Measurements from ENCODE around the gene EIF4G3. TPM values are rescaled to one million over a fixed set of nuclear protein-coding genes. Genes with fewer than 3 reads are reported as not detected.
"Not testable (repeated sequence)": the region's sequence is repeated elsewhere in the genome, so short reads cannot be mapped to it uniquely, and the experiment has no call there.

The EIF4G3 gene
- total RNA-seq, 1 donor from 2014 or later: 66.8 TPM

DNA sequence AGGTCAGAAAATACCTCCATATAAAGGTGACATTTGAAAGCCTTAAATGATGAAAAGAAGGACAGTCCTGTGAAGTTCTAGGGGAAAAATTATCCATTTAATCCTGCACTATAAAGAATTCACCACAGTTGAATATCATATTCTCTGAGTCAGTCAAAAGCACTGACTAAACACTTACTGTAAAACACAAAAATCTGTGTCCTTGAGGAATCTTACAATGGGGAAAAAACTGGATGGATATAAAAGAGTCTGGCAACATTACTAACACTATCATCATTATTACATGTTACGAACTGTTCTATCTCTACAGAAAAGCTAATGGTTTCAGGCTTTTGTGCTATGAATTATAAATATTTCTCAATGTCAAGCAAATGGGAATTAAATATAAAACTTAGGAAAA, 347.2 kb downstream of the EIF4G3 start:
- Mint-ChIP-seq H3K4me3 (no peak overlapping the region), H3K4me1 (no peaks in the 10 kb centered on the region), H3K36me3 (ENCODE audit: low read depth) (peaks cover 18% of the 10 kb centered on the region)

DNA sequence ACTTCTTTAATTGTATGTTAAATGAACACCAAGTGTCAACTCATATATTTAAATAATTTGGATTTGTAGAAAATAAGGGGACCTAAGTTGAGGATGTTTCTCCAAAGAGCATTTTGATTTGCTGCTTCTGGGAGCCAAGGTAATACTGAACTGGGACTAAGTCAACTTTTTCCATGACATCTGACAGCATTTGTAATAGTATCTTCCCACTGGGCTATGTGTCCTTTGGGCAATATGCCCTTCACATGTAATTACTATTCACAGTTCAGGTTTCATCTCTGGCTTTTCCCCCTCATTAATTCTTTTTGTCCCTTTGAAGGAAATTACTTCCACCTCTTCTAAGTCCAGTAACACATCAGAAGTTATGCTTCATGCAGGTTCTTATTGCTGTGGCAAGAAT, 352.9 kb downstream of the EIF4G3 start:
- peaks cover 21% of the 10 kb centered on the region for H3K36me3 Mint-ChIP-seq (ENCODE audit: low read depth)

More for the DNA sequence above, 347.2 kb downstream of the EIF4G3 start:
- intact Hi-C loops (cut with micrococcal nuclease): no loop called here
- H3K9me3 Mint-ChIP-seq: no peaks in the 10 kb centered on the region
- DNase-seq: no peak
- no peaks in the 10 kb centered on the region for H3K27me3 Mint-ChIP-seq
- no peak overlapping the region for H3K27ac Mint-ChIP-seq

DNA sequence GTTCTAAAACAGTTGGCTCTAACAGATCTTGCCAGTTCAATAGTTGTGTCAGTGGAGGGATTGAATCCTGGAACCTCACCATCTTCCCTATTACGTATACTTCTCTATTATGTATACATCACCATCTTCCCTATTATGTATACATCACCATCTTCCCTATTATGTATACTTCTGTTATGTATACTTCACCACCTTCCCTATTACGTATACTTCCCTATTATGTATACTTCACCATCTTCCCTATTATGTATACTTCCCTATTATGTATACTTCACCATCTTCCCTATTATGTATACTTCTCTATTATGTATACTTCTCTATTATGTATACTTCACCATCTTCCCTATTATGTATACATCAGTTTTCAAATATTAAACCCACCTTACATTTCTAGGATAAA, 355.2 kb downstream of the EIF4G3 start:
- Mint-ChIP-seq H3K4me1 (no peaks in the 10 kb centered on the region), H3K36me3 (ENCODE audit: low read depth) (peaks cover 13% of the 10 kb centered on the region), H3K4me3 (no peak overlapping the region), H3K9me3 (no peaks in the 10 kb centered on the region), H3K27ac (no peak overlapping the region), H3K27me3 (no peaks in the 10 kb centered on the region)
- DNase-seq: no peak
- intact Hi-C loops (cut with micrococcal nuclease): no loop called here

More for the DNA sequence above, 352.9 kb downstream of the EIF4G3 start:
- DNase-seq: no peak
- Mint-ChIP-seq H3K27ac (no peak overlapping the region), H3K27me3 (no peaks in the 10 kb centered on the region), H3K4me3 (no peak overlapping the region), H3K9me3 (no peaks in the 10 kb centered on the region), H3K4me1 (no peaks in the 10 kb centered on the region)
- intact Hi-C loops (cut with micrococcal nuclease): no loop called here

DNA sequence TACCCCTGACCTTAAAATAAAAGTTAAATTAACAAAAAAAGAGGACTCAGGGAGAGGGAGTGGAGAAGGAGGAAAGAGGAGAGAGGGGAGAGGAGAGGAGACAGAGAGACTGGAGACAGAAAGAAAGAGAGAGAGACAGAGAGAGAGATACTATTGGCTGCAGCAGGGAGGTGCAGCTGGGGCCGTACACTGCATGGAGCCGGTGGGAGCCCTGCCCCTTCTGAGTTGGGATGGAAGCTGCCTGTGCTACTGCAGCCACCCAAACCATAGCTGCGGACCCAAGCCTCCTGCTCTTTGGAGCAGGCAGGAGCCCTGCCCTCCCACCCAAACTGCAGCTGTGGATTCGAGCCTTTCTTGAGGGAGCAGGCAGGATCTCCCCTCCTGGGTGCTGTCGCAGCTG, 356.9 kb downstream of the EIF4G3 start:
- H3K27ac Mint-ChIP-seq: no peak overlapping the region
- H3K4me1 Mint-ChIP-seq: no peaks in the 10 kb centered on the region
- H3K9me3 Mint-ChIP-seq: no peaks in the 10 kb centered on the region
- DNase-seq: no peak
- H3K27me3 Mint-ChIP-seq: no peaks in the 10 kb centered on the region
- H3K4me3 Mint-ChIP-seq: no peak overlapping the region
- intact Hi-C loops (cut with micrococcal nuclease): no loop called here
- peaks cover 11% of the 10 kb centered on the region for H3K36me3 Mint-ChIP-seq (ENCODE audit: low read depth)

DNA sequence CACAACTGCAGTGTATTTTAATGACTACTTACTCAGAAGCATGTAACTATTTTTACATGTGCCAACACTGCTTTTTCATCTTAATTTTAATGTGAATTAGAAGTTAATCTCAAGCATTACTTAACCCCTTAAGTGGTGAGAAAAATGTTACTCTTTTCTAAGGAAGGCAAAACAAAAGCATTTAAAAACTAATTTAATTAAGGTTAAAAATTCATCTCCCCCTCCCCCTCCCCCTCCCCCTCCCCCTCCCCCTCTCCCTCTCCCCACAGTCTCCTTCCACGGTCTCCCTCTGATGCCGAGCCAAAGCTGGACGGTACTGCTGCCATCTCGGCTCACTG, 362.2 kb downstream of the EIF4G3 start:
- DNase-seq: no peak
- H3K4me3 Mint-ChIP-seq: no peak overlapping the region
- H3K36me3 Mint-ChIP-seq (ENCODE audit: low read depth): peaks cover 4% of the 10 kb centered on the region
- no peak overlapping the region for H3K27ac Mint-ChIP-seq
- no peaks in the 10 kb centered on the region for H3K27me3 Mint-ChIP-seq
- H3K4me1 Mint-ChIP-seq: no peaks in the 10 kb centered on the region
- H3K9me3 Mint-ChIP-seq: no peaks in the 10 kb centered on the region
- intact Hi-C loops (cut with micrococcal nuclease): no loop called here

DNA sequence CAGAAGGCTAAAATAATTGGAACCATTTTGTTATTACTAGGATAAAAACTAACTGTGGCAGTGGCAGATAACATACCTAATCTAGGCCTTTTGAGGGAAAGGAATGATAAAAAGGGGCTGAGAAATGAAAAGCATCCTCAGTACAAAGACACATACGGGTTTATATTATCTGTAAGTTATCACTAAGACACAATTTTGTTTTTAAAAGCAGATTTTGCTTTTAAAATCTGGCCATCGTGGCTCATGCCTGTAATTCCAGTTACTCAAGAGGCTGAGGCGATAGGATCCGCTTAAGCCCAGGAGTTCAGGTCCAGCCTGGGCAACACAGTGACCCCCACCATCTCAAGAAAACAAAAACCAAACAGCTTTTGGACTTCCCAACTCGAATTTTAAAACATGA, 364.8 kb downstream of the EIF4G3 start:
- Mint-ChIP-seq H3K36me3 (ENCODE audit: low read depth) (peaks cover 9% of the 10 kb centered on the region), H3K27ac (no peak overlapping the region)

DNA sequence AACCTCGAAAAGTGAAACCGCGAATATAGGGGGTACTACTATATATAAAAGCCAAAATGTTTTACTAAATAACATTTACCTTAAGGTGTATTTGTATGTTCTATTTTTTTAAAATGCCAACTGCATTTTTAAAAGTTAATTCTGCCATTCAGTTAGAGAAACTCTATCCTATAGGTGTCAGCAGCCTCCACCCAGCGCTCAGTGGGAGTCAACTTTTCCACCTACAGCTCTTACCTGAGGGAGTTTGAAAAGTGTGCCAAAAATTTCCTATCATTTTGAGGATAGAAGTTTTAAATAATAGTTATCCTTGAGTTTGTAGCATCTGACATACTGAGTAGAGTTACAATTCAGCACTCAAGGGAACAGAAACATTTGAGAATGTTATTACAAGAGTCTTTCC, 383.5 kb downstream of the EIF4G3 start:
- no peak overlapping the region for H3K27ac Mint-ChIP-seq

More for the DNA sequence above, 364.8 kb downstream of the EIF4G3 start:
- intact Hi-C loops (cut with micrococcal nuclease): no loop called here
- no peak for DNase-seq
- Mint-ChIP-seq H3K4me1 (no peaks in the 10 kb centered on the region), H3K27me3 (no peaks in the 10 kb centered on the region), H3K9me3 (no peaks in the 10 kb centered on the region), H3K4me3 (no peak overlapping the region)

DNA sequence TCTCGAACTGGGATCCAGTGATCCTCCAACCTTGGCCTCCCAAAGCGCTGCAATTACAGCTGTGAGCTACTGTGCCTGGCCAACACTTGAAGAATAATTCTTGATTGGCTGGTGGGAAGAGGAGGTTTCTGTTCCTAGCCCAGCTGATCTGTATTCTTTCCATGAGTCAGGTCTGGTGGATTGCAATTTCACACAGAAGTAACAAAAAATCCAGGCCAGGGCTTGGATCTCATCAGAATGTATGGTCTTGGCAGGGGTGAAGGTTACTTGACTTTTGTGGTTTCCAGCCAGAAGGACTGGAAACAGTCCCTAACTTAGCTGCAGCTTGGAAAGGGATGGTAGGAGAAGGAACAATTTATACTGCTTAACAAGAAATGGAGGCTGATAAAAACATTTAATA, 384.5 kb downstream of the EIF4G3 start:
- no peaks in the 10 kb centered on the region for H3K36me3 Mint-ChIP-seq (ENCODE audit: low read depth)
- no peaks in the 10 kb centered on the region for H3K9me3 Mint-ChIP-seq
- H3K27me3 Mint-ChIP-seq: peaks cover 4% of the 10 kb centered on the region
- peaks cover 11% of the 10 kb centered on the region for H3K4me1 Mint-ChIP-seq
- H3K4me3 Mint-ChIP-seq: no peak overlapping the region
- no peak for DNase-seq
- intact Hi-C loops (cut with micrococcal nuclease): no loop called here
- no peak overlapping the region for H3K27ac Mint-ChIP-seq

More for the DNA sequence above, 383.5 kb downstream of the EIF4G3 start:
- no peaks in the 10 kb centered on the region for H3K9me3 Mint-ChIP-seq
- H3K27me3 Mint-ChIP-seq: peaks cover 4% of the 10 kb centered on the region
- no peak overlapping the region for H3K4me3 Mint-ChIP-seq
- DNase-seq: no peak
- H3K36me3 Mint-ChIP-seq (ENCODE audit: low read depth): no peaks in the 10 kb centered on the region
- H3K4me1 Mint-ChIP-seq: peaks cover 2% of the 10 kb centered on the region
- intact Hi-C loops (cut with micrococcal nuclease): no loop called here

DNA sequence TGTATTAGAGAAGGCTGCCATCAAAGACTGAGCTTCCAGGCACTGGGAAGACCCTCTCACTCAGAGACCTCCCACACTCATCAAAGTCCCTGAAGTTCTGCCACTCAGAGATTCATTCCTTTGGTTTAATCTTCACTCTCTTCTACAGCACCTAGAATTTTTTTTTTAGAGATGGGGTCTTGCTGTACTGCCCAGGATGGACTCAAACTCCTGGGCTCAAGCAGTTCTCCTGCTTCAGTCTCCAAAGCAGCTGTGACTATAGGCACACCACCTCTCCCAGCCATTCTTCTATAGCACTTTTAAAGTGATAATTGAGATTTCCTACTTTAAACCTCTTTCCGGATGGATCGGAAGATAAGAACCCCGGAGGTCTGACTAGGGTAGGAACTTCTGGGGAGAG, 385.9 kb downstream of the EIF4G3 start:
- Mint-ChIP-seq H3K9me3 (no peaks in the 10 kb centered on the region), H3K36me3 (ENCODE audit: low read depth) (peaks cover under 1% of the 10 kb centered on the region), H3K4me1 (peaks cover 11% of the 10 kb centered on the region)

DNA sequence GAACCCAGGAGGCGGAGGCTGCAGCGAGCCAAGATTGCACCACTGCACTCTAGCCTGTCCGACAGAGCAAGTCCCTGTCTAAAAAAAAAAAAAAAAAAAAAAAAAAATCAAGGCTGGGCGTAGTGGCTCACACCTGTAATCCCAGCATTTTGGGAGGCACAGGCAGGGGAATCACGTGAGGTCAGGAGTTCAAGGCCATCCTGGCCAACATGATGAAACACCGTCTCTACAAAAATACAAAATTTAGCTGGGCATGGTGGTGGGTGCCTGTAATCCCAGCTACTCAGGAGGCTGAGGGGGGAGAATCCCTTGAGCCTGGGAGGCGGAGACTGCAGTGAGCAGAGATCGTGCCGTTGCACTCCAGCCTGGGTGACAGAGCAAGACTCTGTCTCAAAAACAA, 387.1 kb downstream of the EIF4G3 start:
- H3K27me3 Mint-ChIP-seq; DNase-seq; H3K27ac Mint-ChIP-seq; H3K9me3 Mint-ChIP-seq; H3K4me3 Mint-ChIP-seq; H3K36me3 Mint-ChIP-seq (ENCODE audit: low read depth): not testable (repeated sequence)
- peaks cover 19% of the 10 kb centered on the region for H3K4me1 Mint-ChIP-seq
- intact Hi-C loops (cut with micrococcal nuclease): loop anchor here (5.0 to 10.0 kb wide), 3 partner anchors 233 to 555 kb away; no protein-coding TSS in a partner anchor

More for the DNA sequence above, 385.9 kb downstream of the EIF4G3 start:
- DNase-seq: no peak
- no peak overlapping the region for H3K27ac Mint-ChIP-seq
- intact Hi-C loops (cut with micrococcal nuclease): no loop called here
- H3K4me3 Mint-ChIP-seq: no peak overlapping the region
- peaks cover 6% of the 10 kb centered on the region for H3K27me3 Mint-ChIP-seq

DNA sequence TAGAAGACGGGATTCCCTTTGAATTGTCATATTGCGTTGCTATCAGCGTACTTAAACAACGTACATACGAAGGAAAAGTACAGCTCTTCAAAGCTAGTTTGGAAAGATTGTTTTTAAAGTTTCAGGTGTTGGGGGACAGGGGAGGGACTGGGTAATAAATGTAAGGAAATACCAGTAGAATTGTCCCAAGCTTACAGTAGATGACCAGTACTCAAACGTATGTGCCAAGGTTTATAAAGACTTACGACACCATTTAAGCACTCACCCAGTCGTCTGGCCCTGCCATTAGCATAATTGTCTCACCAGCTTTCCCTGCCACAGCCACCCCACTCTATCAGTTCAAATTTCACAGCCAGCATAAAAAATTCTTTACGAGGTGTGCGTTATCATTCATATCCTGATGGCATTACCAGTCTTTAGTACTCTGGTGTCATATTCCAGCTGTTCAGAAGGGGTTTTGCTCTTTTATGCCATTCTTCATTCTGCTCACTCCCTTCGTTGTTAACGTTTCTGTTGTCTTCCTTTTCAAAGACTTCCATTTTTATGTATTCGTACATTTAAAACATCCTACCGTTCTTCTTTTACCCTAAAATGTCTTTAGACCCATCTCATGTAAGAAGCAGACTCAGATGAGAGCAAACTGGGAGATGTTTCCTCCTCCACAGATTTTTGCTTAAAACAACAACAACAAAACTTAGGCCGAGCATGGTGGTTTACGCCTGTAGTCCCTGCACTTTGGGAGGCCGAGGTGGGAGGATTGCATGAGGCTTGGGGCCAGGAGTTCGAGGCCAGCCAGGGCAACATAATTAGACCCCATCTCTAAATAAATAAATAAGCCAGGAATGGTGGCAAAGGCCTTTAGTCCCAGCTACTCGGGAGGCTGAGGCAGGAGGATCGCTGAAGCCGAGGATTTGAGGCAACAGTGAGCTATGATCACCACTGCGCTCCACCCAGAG, 388.6 kb downstream of the EIF4G3 start:
- Mint-ChIP-seq H3K27me3 (peaks cover 6% of the 10 kb centered on the region), H3K4me1 (peaks cover 24% of the 10 kb centered on the region), H3K27ac (peak overlapping the region; percentile 94), H3K9me3 (no peaks in the 10 kb centered on the region), H3K36me3 (ENCODE audit: low read depth) (peaks cover 4% of the 10 kb centered on the region), H3K4me3 (peak overlapping the region; percentile 93)
- no peak for DNase-seq
- intact Hi-C loops (cut with micrococcal nuclease): loop anchor here (2.0 to 10.0 kb wide), 6 partner anchors 55 to 557 kb away; partner anchors contain the start of genes EIF4G3 and SH2D5

DNA sequence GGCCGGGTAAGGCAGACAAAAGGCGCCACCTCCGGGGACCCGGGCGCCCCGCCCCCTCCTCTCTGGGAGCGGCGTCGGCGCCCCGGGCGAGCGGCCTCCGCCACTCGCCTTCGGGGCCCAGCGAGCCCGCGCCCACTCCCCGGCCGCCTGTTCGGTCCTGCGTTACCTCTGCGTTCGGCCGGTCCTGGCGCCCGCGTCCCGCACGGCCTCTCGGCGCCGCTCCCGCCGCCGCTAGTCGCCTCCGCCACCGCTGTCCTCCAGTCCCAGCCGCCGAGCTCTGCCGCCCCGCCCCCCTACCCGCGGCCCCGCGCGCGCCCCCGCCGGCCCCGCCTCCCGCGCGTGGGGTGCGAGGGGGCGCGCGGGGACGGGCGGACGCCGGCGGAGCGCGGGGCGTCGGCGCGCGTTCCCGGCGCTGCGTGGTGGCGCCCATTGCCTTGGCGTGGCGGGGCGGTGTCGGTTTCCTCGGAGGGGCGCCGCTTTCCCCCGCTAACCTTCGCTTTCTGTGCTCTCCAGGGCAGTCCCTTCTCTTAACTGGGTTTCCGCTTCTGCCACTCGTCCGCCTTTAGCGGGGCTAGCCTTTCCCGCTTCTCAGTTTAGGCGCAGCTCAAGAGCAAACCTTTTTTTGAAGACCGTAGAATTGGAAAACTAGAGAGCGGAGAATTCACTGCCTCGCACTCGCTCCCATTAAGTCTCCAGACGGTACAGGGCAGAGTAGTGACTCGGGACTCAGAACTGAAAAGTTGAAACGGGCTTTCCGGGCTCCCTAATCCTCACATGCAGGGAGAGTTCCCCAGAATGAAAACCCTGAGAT, 389.5 kb downstream of the EIF4G3 start, which contains the start of gene HP1BP3:
Gene HP1BP3, minus strand, starts transcription at position 279 of the 811 bp plus-strand sequence. CDS start 6,867 bp downstream, outside the sequence.
- intact Hi-C loops (cut with micrococcal nuclease): loop anchor here (2.0 to 10.0 kb wide), 6 partner anchors 54 to 558 kb away; partner anchors contain the start of genes EIF4G3 and SH2D5
- H3K4me3 Mint-ChIP-seq: peak within 1 kb of the TSS; percentile 93
- H3K4me1 Mint-ChIP-seq: peaks cover 24% of the 10 kb centered on the region
- peaks cover 6% of the 10 kb centered on the region for H3K27me3 Mint-ChIP-seq
- H3K36me3 Mint-ChIP-seq (ENCODE audit: low read depth): peaks cover 4% of the 10 kb centered on the region
- peak; percentile 96 for DNase-seq
- H3K9me3 Mint-ChIP-seq: no peaks in the 10 kb centered on the region
- H3K27ac Mint-ChIP-seq: peak within 1 kb of the TSS; percentile 98

DNA sequence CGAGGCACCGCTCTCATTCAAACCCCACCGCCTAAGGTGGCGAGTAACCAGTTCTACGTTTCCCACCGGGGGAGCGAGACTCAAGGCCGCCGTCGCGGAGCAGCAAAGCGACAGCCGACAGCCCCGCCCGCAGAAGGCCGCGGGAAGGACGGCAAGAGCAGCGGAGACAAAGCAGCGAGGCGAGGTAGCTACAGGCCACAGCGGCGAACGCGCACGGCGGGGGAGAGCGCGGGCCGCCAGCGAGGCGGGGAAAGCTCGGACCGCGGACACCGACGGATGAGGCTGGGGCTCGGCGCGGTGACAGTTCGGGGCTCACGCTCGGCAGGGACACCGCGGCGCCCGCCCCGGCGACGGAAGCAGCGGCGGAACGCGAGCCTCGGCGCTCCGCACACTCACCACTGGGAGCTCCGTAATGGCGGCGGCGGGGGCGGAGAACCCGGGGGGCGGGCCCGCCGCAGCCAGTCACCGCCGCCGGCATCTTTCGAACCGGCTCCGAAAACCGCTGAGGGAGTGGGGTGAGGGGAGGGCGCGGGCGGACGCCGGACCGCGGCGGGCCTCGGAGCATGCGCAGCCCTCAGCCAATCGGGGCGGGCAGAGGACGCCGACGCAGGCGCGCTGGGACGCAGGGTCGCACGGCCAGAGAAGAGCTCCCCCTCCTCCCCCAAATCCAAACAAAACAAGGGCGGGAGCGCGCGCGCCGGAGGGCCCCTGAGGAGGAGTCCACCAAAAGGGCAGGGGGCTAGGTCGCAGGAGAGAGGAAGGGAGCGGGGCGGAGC, 390.3 kb downstream of the EIF4G3 start:
- peaks cover 24% of the 10 kb centered on the region for H3K4me1 Mint-ChIP-seq
- intact Hi-C loops (cut with micrococcal nuclease): loop anchor here (1.0 to 10.0 kb wide), 7 partner anchors 54 to 558 kb away; partner anchors contain the start of genes EIF4G3 and SH2D5
- peak overlapping the region; percentile 93 for H3K4me3 Mint-ChIP-seq

More for the DNA sequence above, 390.3 kb downstream of the EIF4G3 start:
- Mint-ChIP-seq H3K36me3 (ENCODE audit: low read depth) (peaks cover 4% of the 10 kb centered on the region), H3K27me3 (peaks cover 6% of the 10 kb centered on the region), H3K9me3 (no peaks in the 10 kb centered on the region), H3K27ac (peak overlapping the region; percentile 98)
- DNase-seq: peak; percentile 99

All from activated CD4-positive, alpha-beta T cell treated with anti-CD3 and anti-CD28 coated beads, Interleukin-2, amount 10 ng/mL, durations not matched to agents 24 days and 14 days (primary cell).